ENCODE results near the gene SEC24D. TPM values are rescaled to one million over a fixed set of nuclear protein-coding genes. Genes with fewer than 3 reads are reported as not detected.

The SEC24D gene, protein sequence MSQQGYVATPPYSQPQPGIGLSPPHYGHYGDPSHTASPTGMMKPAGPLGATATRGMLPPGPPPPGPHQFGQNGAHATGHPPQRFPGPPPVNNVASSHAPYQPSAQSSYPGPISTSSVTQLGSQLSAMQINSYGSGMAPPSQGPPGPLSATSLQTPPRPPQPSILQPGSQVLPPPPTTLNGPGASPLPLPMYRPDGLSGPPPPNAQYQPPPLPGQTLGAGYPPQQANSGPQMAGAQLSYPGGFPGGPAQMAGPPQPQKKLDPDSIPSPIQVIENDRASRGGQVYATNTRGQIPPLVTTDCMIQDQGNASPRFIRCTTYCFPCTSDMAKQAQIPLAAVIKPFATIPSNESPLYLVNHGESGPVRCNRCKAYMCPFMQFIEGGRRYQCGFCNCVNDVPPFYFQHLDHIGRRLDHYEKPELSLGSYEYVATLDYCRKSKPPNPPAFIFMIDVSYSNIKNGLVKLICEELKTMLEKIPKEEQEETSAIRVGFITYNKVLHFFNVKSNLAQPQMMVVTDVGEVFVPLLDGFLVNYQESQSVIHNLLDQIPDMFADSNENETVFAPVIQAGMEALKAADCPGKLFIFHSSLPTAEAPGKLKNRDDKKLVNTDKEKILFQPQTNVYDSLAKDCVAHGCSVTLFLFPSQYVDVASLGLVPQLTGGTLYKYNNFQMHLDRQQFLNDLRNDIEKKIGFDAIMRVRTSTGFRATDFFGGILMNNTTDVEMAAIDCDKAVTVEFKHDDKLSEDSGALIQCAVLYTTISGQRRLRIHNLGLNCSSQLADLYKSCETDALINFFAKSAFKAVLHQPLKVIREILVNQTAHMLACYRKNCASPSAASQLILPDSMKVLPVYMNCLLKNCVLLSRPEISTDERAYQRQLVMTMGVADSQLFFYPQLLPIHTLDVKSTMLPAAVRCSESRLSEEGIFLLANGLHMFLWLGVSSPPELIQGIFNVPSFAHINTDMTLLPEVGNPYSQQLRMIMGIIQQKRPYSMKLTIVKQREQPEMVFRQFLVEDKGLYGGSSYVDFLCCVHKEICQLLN
- total RNA-seq (2021; fragmentation: NEBNext Ultra II Directional; extraction: Animal tissue kit (Norgen Biotek cat#: 25700)) (84.6 and 91.6 TPM in 2 replicates), polyA plus RNA-seq (2011; rRNA removed) (28.9 and 44.1 TPM in 2 replicates), polyA minus RNA-seq (2011; rRNA and poly(A)+ RNA removed) (59.7 and 69.9 TPM in 2 replicates)
- 29.6 TPM for polyA plus RNA-seq (2011; cell fraction: cytosol; rRNA removed)
- polyA plus RNA-seq (2011; cell fraction: nucleus; rRNA removed) = 70.9 TPM
- 31.0 to 48.1 TPM (median 40.1 TPM) in 4 replicates for polyA plus RNA-seq (2012, experiment 1 of 2)
- polyA plus RNA-seq (2012, experiment 2 of 2) = 6.9 TPM
- 44.2 TPM for polyA plus RNA-seq (2013, experiment 1 of 2)
- polyA plus RNA-seq (2013, experiment 2 of 2) = 41.6 TPM
- 31.6 TPM for polyA minus RNA-seq (2011; cell fraction: cytosol; rRNA and poly(A)+ RNA removed)
- 85.7 TPM for polyA minus RNA-seq (2011; cell fraction: nucleus; rRNA and poly(A)+ RNA removed)
- long read RNA-seq, experiment 1, full-length matches to known transcripts = 10 of 61 reads
- long read RNA-seq, experiment 1, partial matches to known transcripts = 38 of 61 reads
- long read RNA-seq, experiment 1, other reads (novel, unspliced or antisense) = 13 of 61 reads
- long read RNA-seq, experiment 2, partial matches to known transcripts = 5 of 6 reads
- long read RNA-seq, experiment 2, other reads (novel, unspliced or antisense) = 0 of 6 reads

DNA sequence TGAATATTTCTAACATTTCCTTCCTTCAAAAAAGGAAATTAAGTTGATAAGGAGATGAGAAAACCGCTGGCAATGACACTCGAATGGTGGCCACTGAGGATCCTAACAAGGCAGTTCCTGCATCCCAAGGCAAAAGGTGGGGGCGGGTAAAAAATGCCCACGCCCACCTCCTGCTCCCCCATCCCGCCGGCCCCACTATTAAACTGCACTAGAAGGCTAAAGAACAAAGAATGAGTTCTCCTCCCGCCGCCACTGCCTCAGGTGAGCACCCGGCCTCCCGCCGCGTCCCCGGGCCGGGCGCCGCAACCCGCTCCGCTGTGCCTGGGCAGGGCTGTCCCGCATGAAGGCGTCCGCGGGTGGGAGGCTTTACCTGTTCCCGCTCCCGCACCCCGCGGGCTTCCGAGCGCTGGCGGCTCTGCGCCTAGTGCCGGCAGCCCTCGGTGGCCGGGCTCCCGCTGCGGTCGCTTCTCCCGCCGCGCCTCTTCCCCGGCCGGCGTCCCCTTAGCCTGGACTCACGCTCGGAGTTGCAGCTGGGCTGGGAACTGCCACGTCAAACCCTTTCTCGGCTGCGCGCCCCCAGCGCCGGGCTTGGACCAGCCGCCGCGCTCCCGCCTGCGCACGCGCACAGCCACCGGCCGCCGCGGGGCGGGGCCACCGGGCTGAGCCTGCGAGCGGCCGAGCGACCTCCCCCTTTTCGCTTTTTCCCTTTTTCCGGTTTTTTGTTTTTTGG is at the start of gene SEC24D:
TSS of gene SEC24D (minus strand) at position 556 of the 730 bp plus-strand sequence. CDS start 2,430 bp downstream, outside the sequence.
- H3K79me2 ChIP-seq (ENCODE audit: control insufficient read depth in 1 of 2, insufficient read depth in 2 of 2, low read length in 2 of 2) = peaks cover 4 to 47% of the 10 kb centered on the region in 2 experiments; a peak in 2 of 4 replicates
- peak within 1 kb of the TSS; percentile 88 for H2AFZ ChIP-seq (ENCODE audit: low read length)
- WGBS, 2 experiments (ENCODE audit: extremely low coverage in 1 of 2, insufficient coverage in 1 of 2, insufficient read length in 1 of 2, insufficient replicate concordance in 2 of 2, low coverage in 1 of 2, low lambda C conversion rate in 2 of 2, missing lambda C conversion rate in 1 of 2) = 1% methylated on average over 69 of the region's 69 CpGs; no CpG with 5 or more reads in 1 of the 2 experiments
- H3K4me3 ChIP-seq (ENCODE audit: extremely low read depth in 1 of 4, insufficient read depth in 2 of 4, low read depth in 3 of 4, low read length in 4 of 4) = peak within 1 kb of the TSS; percentile 63 to 70 (median 68)
- peaks cover 8% of the 10 kb centered on the region; the same call in 1 of the 2 replicates for H3K23me2 ChIP-seq (ENCODE audit: low read depth, low read length)
- H3K23ac ChIP-seq (ENCODE audit: insufficient read length) = no peak within 1 kb of the TSS
- ChIA-PET CTCF (ENCODE audit: partially characterized antibody) (interaction anchor here (0.8 to 2.4 kb wide), 5 partner anchors 9 to 31 kb away, joined by 3 to 18 read pairs (median 6); no protein-coding TSS in a partner anchor), POLR2A (ENCODE audit: partially characterized antibody) (interaction anchor here (0.9 to 5.0 kb wide), 8 partner anchors 11 to 53 kb away, joined by 3 to 32 read pairs (median 6); partner anchors contain the start of gene SYNPO2)
- peak within 1 kb of the TSS; percentile 90; the same call in 1 of the 2 replicates for H4K8ac ChIP-seq (ENCODE audit: extremely low read depth, insufficient read depth, low read length)
- H3K27me3 ChIP-seq (replicated peaks in 1 of 4; ENCODE audit: control insufficient read depth in 3 of 4, extremely low read depth in 1 of 4, insufficient read depth in 3 of 4, low read length in 3 of 4) = no peaks in the 10 kb centered on the region
- peak within 1 kb of the TSS; percentile 59 for H3K56ac ChIP-seq (replicated peaks; ENCODE audit: insufficient read length, low read depth, low read length)
- H3K9me3 ChIP-seq (ENCODE audit: insufficient read depth in 2 of 2, low read depth in 1 of 2, low read length in 1 of 2) = no peaks in the 10 kb centered on the region
- H4K20me1 ChIP-seq (replicated peaks in 1 of 2; ENCODE audit: control insufficient read depth in 1 of 2, insufficient read depth in 2 of 2, low read length in 2 of 2) = peaks cover 0 to 1% of the 10 kb centered on the region in 2 experiments
- peak within 1 kb of the TSS; percentile 17 for H2BK120ac ChIP-seq (replicated peaks; ENCODE audit: low read depth, low read length)
- peak within 1 kb of the TSS; percentile 57 for H4K91ac ChIP-seq (replicated peaks; ENCODE audit: insufficient read length, low read length)
- H2BK5ac ChIP-seq (ENCODE audit: low read depth, low read length) = peak within 1 kb of the TSS; percentile 71
- peak within 1 kb of the TSS; percentile 0; the same call in 1 of the 2 replicates for H2AK5ac ChIP-seq (ENCODE audit: low read depth, low read length)
- peak within 1 kb of the TSS; percentile 20 for H3K18ac ChIP-seq (ENCODE audit: extremely low read depth, low read length)
- H3K14ac ChIP-seq (ENCODE audit: insufficient read length) = peak within 1 kb of the TSS; percentile 5
- H3K79me1 ChIP-seq (ENCODE audit: low read depth, low read length) = peaks cover 3% of the 10 kb centered on the region; the same call in 1 of the 2 replicates
- peak within 1 kb of the TSS; percentile 87 for H3K27ac ChIP-seq (ENCODE audit: low read depth, low read length)
- peak within 1 kb of the TSS; percentile 87 to 88 for H3K4me2 ChIP-seq (ENCODE audit: insufficient read depth in 1 of 2, low read depth in 2 of 2, low read length in 2 of 2)
- peak; percentile 66 to 95 for DNase-seq (ENCODE audit: low read depth in 1 of 2, low spot score in 2 of 2)
- FAIRE-seq = no peak
- peaks cover 0 to 5% (median under 1%) of the 10 kb centered on the region in 4 experiments; a peak in 1 of 7 replicates for H3K4me1 ChIP-seq (replicated peaks in 1 of 4; ENCODE audit: control insufficient read depth in 3 of 4, insufficient read depth in 4 of 4, low read length in 3 of 4)
- H2BK20ac ChIP-seq (ENCODE audit: low read length) = 0 out of 2 replicates have a peak within 1 kb of the TSS, but pooled peaks have one; percentile 4
- H2BK12ac ChIP-seq (ENCODE audit: low read depth, low read length) = peak within 1 kb of the TSS; percentile 46
- H3K9ac ChIP-seq (replicated peaks in 1 of 4; ENCODE audit: extremely low read depth in 1 of 4, low read depth in 3 of 4, low read length in 3 of 4) = peak within 1 kb of the TSS; percentile 73 to 90 (median 79)
- H3K36me3 ChIP-seq (ENCODE audit: control insufficient read depth in 2 of 4, insufficient read depth in 4 of 4, low read length in 3 of 4) = peaks cover 3 to 19% (median 14%) of the 10 kb centered on the region in 4 experiments; a peak in 6 of 8 replicates
- peak within 1 kb of the TSS; percentile 15 for H3K4ac ChIP-seq (replicated peaks; ENCODE audit: insufficient read length, low read depth, low read length)
- peak within 1 kb of the TSS; percentile 42 for H4K5ac ChIP-seq (ENCODE audit: insufficient read length, low read depth, low read length)
- peak within 1 kb of the TSS; percentile 0; the same call in 1 of the 2 replicates for H2BK15ac ChIP-seq (ENCODE audit: low read length)
- TF ChIP-seq SAP30 (IDR thresholded peaks at IDR 0.05; ENCODE audit: insufficient read depth, insufficient replicate concordance, low read length) (peak; percentile 14), KDM4A (IDR thresholded peaks at IDR 0.05; ENCODE audit: low read depth, low read length, severe bottlenecking) (peak; percentile 64)
